BJ (cell line): ENCODE data around the gene TLK2. TPM values are rescaled to one million over a fixed set of nuclear protein-coding genes. Genes with fewer than 3 reads are reported as not detected.

ENCODE experiments used
- CTCF ChIA-PET: fragments of 350-600 bp; formaldehyde crosslinking; extraction: SDS; loops from one replicate; lab custom pipeline; 2021; ENCODE audit warnings: antibody characterized with exemption, inconsistent platforms; lab: Yijun Ruan, JAX
- POLR2A ChIA-PET: fragments of 300-600 bp; sonication (Branson Sonifier 250); formaldehyde crosslinking; extraction: SDS; loops from one replicate; lab custom pipeline; 2021; ENCODE audit warnings: antibody characterized with exemption; lab: Charles Lee
- DNase-seq: peaks from one replicate; pipeline ENCODE4 v3.0.0-alpha.2; 2011; ENCODE audit warnings: low read depth
- H3K27me3 ChIP-seq: 2 replicates; pipeline ENCODE4 v1.6.0; 2011; ENCODE audit warnings: low read length; ENCODE audit not compliant: control insufficient read depth, insufficient read depth
- H3K36me3 ChIP-seq: 2 replicates; pipeline ENCODE4 v1.5.1; 2011; ENCODE audit warnings: low read length; ENCODE audit not compliant: control insufficient read depth, insufficient read depth
- H3K4me3 ChIP-seq: 2 replicates; pipeline ENCODE4 v1.5.1; 2011; ENCODE audit warnings: low read depth, mild to moderate bottlenecking, control low read depth, low read length
- polyA plus RNA-seq: library from polyadenylated mRNA; depleted of rRNA; stranded (reverse); fragments of >200 nt; gene quantifications from 2 replicates; pipeline ENCODE4 v1.2.3, GENCODE V29; 2011
- TF ChIP-seq, protein P1 (sequence below): IDR thresholded peaks from 2 replicates; pipeline ENCODE4 v1.5.1; 2011; ENCODE audit warnings: low read depth, mild to moderate bottlenecking, control low read depth, inconsistent platforms, low read length, moderate library complexity; ENCODE audit not compliant: insufficient read depth

The TLK2 gene
- polyA plus RNA-seq, 1 experiment = 68.9 TPM

DNA sequence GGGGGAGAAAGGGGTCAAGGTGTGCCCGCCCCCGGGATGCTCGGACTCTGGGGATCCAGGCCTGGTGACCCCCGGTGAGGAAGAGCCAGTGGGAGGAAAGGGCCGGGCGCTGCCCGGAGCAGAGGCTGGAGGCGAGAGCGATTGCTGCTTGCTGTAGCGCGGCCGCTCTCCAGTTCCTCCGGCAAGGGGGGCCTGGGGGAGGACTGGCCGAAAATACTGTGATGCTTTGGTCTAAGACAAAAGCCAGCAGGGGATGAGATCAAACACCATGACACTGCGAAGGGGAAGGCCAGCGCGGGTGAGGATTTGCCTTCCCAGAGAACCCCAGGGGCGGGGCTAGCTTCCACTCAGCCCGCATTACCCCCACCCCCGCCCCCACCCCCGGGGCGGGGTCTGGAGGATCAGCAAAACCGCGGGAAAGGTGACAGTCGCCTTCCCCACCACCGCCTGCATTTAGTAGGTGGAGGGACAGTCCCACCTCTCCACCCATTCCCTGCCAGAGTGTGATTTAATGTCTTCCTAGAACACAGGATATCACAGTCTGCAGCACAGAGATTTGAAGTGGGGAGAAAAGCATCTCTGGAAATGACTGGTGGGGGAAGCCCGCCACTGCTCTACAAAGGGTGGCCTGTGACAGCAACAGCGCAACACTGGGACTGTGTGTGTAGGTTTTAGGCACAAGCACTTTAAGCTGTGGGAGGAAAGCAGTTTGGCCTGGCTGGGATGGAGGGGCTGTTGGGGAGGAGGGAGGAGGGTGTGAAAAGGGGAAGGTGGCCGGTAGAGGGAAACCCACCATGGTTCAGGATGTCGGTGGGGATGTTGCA lies 174.6 kb downstream of the TLK2 start:
- ChIA-PET CTCF (interaction anchor here (1.0 kb wide), 1 partner anchor 11 kb away, joined by 4 read pairs; no protein-coding TSS in a partner anchor), POLR2A (no interaction called here)
- Histone ChIP-seq H3K27me3 (no peaks in the 10 kb centered on the region), H3K4me3 (peak overlapping the region; percentile 38), H3K36me3 (peaks cover 7% of the 10 kb centered on the region)
- TF ChIP-seq, protein P1, sequence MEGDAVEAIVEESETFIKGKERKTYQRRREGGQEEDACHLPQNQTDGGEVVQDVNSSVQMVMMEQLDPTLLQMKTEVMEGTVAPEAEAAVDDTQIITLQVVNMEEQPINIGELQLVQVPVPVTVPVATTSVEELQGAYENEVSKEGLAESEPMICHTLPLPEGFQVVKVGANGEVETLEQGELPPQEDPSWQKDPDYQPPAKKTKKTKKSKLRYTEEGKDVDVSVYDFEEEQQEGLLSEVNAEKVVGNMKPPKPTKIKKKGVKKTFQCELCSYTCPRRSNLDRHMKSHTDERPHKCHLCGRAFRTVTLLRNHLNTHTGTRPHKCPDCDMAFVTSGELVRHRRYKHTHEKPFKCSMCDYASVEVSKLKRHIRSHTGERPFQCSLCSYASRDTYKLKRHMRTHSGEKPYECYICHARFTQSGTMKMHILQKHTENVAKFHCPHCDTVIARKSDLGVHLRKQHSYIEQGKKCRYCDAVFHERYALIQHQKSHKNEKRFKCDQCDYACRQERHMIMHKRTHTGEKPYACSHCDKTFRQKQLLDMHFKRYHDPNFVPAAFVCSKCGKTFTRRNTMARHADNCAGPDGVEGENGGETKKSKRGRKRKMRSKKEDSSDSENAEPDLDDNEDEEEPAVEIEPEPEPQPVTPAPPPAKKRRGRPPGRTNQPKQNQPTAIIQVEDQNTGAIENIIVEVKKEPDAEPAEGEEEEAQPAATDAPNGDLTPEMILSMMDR = peak; percentile 21
- no peak for DNase-seq

DNA sequence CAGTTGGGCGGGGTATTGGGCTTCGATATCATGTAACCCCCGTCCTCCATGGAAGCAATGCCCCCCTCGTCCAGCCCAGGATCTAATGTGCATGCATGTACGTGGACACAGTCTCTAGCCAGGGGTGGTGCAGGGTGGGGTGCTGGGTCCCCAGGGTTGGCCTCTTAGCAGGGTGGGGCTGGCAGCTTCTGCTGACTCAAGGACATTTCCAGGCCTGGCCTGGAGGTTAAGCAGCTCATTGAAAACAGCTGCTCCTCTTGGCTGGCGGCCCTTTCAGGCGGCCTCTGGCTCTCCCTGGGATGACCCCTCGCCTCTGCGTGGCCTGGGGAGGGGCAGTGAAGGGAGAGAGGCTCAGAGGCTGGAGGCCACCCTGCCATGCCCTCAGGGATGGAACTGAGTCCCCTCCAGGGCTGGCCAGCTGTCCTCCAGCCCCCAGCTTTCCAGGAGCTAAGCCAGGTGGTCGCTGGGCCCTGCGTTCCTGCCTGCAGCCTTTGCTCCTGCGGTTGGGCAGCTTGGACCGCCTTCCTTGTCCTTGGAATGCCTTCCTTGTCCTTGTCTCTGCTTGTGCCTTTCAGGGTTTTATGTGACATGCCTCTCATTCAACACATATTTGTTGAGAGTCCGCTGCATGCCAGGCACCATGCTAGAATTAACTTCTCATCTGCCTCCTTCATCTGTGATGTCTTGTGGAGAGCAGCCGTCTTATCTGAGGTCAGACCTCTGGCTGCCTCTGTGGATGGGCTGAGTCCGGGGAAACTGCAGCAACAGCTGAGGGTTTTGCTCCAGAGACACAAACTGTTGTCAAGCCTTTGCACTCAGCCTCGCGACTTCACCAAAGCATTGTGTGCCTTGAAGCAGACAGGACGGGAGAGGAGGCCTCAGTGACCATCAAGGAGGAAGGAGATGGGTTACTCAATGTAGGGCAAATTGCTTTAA lies 175.5 kb downstream of the TLK2 start:
- CTCF ChIA-PET = interaction anchor here (1.0 to 1.3 kb wide), 2 partner anchors 12 to 25 kb away, joined by 3 to 4 read pairs; no protein-coding TSS in a partner anchor
- Histone ChIP-seq H3K27me3 (no peaks in the 10 kb centered on the region), H3K4me3 (no peak overlapping the region), H3K36me3 (peaks cover 8% of the 10 kb centered on the region)
- TF ChIP-seq, protein P1 = no peak; the same call in 1 of the 2 replicates
- DNase-seq = peak; percentile 62
- POLR2A ChIA-PET = no interaction called here

DNA sequence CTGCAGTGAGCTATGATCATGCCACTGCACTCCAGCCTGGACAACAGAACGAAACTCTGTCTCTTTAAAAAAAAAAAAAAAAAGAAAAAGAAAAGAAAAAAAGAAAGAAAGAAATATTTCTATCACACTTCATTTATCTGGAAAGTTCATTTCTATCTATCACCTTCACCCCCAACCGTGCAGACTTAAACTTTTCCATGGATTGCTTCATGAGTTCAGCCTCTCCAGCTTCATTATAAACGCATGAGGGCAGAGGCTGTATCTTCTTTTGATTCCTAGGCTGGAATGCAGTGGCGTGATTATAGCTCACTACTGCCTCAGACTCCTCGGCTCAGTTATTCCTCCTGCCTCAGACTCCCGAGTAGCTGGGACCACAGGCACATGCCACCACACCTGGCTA lies 177.0 kb downstream of the TLK2 start:
- Histone ChIP-seq H3K36me3 (peaks cover 8% of the 10 kb centered on the region), H3K4me3 (no peak overlapping the region), H3K27me3 (no peaks in the 10 kb centered on the region)
- TF ChIP-seq, protein P1 = no peak
- ChIA-PET POLR2A (no interaction called here), CTCF (interaction anchor here (1.3 kb wide), 1 partner anchor 24 kb away, joined by 3 read pairs; no protein-coding TSS in a partner anchor)
- DNase-seq = no peak

DNA sequence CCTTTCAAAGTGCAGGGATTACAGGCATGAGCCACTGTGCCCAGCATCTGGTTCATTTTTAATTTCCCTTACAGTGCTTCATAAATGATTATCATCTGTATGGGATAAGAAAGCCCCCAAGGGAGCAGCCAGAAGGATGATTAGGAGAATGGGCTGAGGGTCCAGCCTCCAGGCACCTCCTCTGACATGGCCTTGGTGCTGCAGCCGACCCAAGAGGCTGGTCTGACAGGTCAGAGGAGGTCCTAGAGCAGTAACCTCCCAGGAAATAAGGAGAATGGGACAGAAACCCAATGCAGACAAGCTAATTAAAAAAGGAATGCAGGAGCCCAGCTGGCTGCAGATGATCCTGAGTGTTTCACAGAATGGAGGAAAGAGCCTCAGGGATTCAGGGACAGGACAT lies 177.8 kb downstream of the TLK2 start:
- CTCF ChIA-PET = interaction anchor here (0.8 to 0.9 kb wide), 2 partner anchors 16 to 103 kb away, joined by 3 to 4 read pairs; no protein-coding TSS in a partner anchor
- POLR2A ChIA-PET = no interaction called here
- Histone ChIP-seq H3K27me3 (no peaks in the 10 kb centered on the region), H3K4me3 (no peak overlapping the region), H3K36me3 (peaks cover 8% of the 10 kb centered on the region)
- no peak for DNase-seq
- TF ChIP-seq, protein P1 = no peak
